ENCODE results near the gene RNF217. TPM values are rescaled to one million over a fixed set of nuclear protein-coding genes. Genes with fewer than 3 reads are reported as not detected.

Gene RNF217
- total RNA-seq, 1 experiment from 2014 or later = 12.2 TPM

DNA sequence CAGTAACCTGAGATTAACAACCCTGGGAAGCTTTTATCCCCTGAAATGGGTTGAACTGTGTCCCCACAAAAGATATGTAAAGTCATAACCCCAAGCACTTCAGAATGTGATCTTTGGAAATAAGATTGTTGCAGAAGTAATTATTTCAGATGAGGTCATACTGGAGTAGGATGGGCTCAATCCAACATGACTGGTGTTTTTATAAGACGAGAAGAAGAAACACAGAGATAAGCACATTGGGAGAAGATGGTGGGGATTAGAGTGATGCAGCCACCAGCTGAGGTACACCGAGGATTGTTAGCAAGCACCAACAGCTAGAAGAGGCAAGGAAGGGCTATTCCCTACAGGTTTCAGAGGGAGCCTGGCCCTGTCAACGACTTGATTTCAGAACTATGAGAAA lies 12.5 kb upstream of the RNF217 start:
- no peak for ATAC-seq
- TF ChIP-seq HMGXB4 (CRISPR knock-in tag; IDR thresholded peaks at IDR 0.05) = no peak
- ChIA-PET POLR2A (interaction anchor here (0.6 kb wide), 1 partner anchor 1744 kb away, joined by 4 read pairs; no protein-coding TSS in a partner anchor), CTCF (no interaction called here)
- DNase-seq (ENCODE audit: low spot score) = no peak
- Mint-ChIP-seq H3K27me3 (ENCODE audit: low read depth) (no peaks in the 10 kb centered on the region), H3K36me3 (no peaks in the 10 kb centered on the region), H3K9me3 (peaks cover 7% of the 10 kb centered on the region), H3K4me3 (no peak overlapping the region), H3K4me1 (peaks cover 16% of the 10 kb centered on the region), H3K27ac (no peak overlapping the region; the same call in 1 of the 2 replicates)

DNA sequence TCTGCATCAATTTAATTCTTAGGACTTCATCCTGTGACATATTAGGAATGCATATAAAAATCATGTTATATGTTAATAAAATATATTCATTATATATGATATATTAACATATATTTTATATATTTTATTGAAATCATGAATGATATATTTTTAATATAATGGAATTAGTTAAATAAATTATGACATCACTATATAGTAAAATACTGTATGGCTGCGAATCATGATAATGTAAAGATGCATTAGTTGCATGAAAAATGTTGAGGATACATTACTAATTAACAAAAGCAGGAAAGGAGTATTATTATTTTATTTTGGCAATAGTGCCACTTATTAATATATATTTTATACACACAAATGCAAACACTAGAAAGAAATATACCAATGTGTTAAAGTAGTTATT lies 8.4 kb upstream of the RNF217 start:
- Mint-ChIP-seq H3K9me3 (peaks cover 7% of the 10 kb centered on the region), H3K27ac (no peak overlapping the region), H3K4me1 (peaks cover 19% of the 10 kb centered on the region), H3K27me3 (ENCODE audit: low read depth) (no peaks in the 10 kb centered on the region), H3K36me3 (no peaks in the 10 kb centered on the region), H3K4me3 (no peak overlapping the region)
- ChIA-PET POLR2A (no interaction called here), CTCF (no interaction called here)
- ATAC-seq = no peak
- DNase-seq (ENCODE audit: low spot score) = no peak
- TF ChIP-seq ZNF317 (CRISPR knock-in tag; IDR thresholded peaks at IDR 0.05; ENCODE audit: borderline replicate concordance, low read depth) (no peak), EMX1 (CRISPR knock-in tag; IDR thresholded peaks at IDR 0.05) (no peak)

DNA sequence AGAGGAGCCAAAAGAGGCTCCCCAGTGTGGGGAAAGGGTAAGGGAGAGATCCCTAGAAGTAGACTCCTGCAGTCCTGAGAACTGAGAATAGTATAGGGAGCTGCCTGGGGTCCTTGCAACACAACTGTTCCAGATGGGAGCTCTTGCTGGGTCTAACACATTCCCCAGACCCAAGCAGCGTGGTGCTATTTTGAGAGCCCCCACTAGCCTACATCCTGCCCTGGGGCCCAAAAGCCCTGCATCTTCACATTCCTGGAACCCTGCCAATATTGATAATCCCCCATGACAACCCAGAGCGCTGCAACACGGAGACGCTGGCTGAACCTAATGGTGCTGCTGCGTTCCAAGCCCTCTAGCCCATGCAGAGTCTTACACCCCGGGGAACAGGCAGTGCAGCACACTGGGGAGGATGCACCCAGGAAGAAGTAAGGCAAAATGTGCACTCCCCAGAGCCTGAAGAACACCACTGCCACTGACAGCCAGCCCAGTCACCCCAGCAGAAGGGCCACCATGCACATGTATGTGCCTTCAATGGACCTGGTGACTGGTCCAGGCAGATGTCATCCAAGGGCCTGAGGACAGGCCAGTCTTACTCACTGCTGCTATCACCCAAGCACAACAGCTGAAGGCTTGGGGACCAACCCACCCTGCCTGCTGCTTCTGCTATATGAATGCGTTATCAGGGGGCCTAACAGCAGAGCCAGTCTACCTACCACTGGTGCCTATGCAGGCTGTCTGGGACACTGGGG lies 7.0 kb upstream of the RNF217 start:
- peaks cover 7% of the 10 kb centered on the region; the same call in 1 of the 2 replicates for H3K4me1 Mint-ChIP-seq
- no peak overlapping the region for H3K27ac Mint-ChIP-seq
- no peak overlapping the region for H3K4me3 Mint-ChIP-seq
- CTCF ChIA-PET = no interaction called here
- H3K27me3 Mint-ChIP-seq (ENCODE audit: low read depth) = 0 out of 2 replicates have a peak, but pooled peaks cover under 1% of the 10 kb centered on the region
- ATAC-seq (peak; percentile 88), DNase-seq (ENCODE audit: low spot score) (no peak)
- H3K36me3 Mint-ChIP-seq = no peaks in the 10 kb centered on the region
- POLR2A ChIA-PET = no interaction called here
- TF ChIP-seq ZNF138 (CRISPR knock-in tag; conservative IDR thresholded peaks at IDR 0.05) (no peak), GRHL2 (CRISPR knock-in tag; IDR thresholded peaks at IDR 0.05; ENCODE audit: insufficient replicate concordance, severe bottlenecking) (no peak), RELA (CRISPR knock-in tag; IDR thresholded peaks at IDR 0.05; ENCODE audit: borderline replicate concordance) (no peak)
- H3K9me3 Mint-ChIP-seq = peaks cover 7% of the 10 kb centered on the region

DNA sequence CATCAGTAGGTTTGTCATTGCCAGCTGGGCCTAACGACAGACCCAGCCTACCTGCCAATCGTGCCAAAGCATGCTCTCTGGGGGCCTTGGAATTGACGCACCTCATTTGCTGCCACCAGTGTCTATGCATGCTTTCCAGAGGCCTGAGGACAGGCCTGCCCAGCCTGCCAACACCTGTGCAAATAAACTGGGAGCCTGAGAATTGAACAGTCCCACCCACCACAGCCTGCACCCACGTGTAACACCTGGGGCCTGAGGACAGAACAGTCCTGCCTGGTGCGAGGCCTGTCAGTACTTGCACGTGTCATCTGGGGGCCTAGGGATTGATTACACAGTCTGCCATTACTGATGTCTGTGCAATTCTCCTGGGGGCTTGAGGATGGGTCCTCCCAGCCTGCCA lies 6.2 kb upstream of the RNF217 start:
- no peak overlapping the region for H3K4me3 Mint-ChIP-seq
- ChIA-PET POLR2A (no interaction called here), CTCF (no interaction called here)
- H3K36me3 Mint-ChIP-seq = no peaks in the 10 kb centered on the region
- peaks cover 8% of the 10 kb centered on the region for H3K4me1 Mint-ChIP-seq
- DNase-seq (ENCODE audit: low spot score) (no peak), ATAC-seq (no peak)
- H3K9me3 Mint-ChIP-seq = peaks cover 7% of the 10 kb centered on the region
- TF ChIP-seq MXD4 (CRISPR knock-in tag; IDR thresholded peaks at IDR 0.05; ENCODE audit: borderline replicate concordance) = no peak
- no peak for TF ChIP-seq SMAD3 (CRISPR knock-in tag; IDR thresholded peaks at IDR 0.05; ENCODE audit: borderline replicate concordance)
- TF ChIP-seq CREB1 (CRISPR knock-in tag; IDR thresholded peaks at IDR 0.05) = no peak
- no peak for TF ChIP-seq KAT7 (CRISPR knock-in tag; IDR thresholded peaks at IDR 0.05; ENCODE audit: borderline replicate concordance)
- no peak overlapping the region for H3K27ac Mint-ChIP-seq
- H3K27me3 Mint-ChIP-seq (ENCODE audit: low read depth) = peaks cover 8% of the 10 kb centered on the region

- CTCF ChIA-PET = no interaction called here
- POLR2A ChIA-PET = no interaction called here
- DNase-seq (ENCODE audit: low spot score) = no peak
- peaks cover 13% of the 10 kb centered on the region for H3K4me1 Mint-ChIP-seq
- TF ChIP-seq, protein P1, sequence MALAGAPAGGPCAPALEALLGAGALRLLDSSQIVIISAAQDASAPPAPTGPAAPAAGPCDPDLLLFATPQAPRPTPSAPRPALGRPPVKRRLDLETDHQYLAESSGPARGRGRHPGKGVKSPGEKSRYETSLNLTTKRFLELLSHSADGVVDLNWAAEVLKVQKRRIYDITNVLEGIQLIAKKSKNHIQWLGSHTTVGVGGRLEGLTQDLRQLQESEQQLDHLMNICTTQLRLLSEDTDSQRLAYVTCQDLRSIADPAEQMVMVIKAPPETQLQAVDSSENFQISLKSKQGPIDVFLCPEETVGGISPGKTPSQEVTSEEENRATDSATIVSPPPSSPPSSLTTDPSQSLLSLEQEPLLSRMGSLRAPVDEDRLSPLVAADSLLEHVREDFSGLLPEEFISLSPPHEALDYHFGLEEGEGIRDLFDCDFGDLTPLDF (CRISPR knock-in tag; IDR thresholded peaks at IDR 0.05) = no peak
- no peak for TF ChIP-seq JUN (CRISPR knock-in tag; IDR thresholded peaks at IDR 0.05)
- TF ChIP-seq NR1H2 (CRISPR knock-in tag; IDR thresholded peaks at IDR 0.05) = no peak
- no peaks in the 10 kb centered on the region for H3K9me3 Mint-ChIP-seq
- peaks cover 13% of the 10 kb centered on the region for H3K27me3 Mint-ChIP-seq (ENCODE audit: low read depth)
- no peak overlapping the region for H3K4me3 Mint-ChIP-seq
- H3K27ac Mint-ChIP-seq = no peak overlapping the region
- H3K36me3 Mint-ChIP-seq = no peaks in the 10 kb centered on the region
- ATAC-seq = no peak
Measured at GRCh38 chr6:124958149-124958548, 4.1 kb upstream of the RNF217 start.

Data from WTC11 (cell line).